HepG2 (cell line): ENCODE data around the gene GORASP2. TPM values are rescaled to one million over a fixed set of nuclear protein-coding genes. Genes with fewer than 3 reads are reported as not detected.

Source experiments
- BCLAF1 ChIP-seq: fragments of 450-650 bp; IDR thresholded peaks from 2 replicates; pipeline ENCODE4 v1.6.1; 2017; ENCODE audit warnings: mild to moderate bottlenecking
- CHD2 ChIP-seq: IDR thresholded peaks from 2 replicates; pipeline ENCODE4 v1.6.1; 2011; ENCODE audit warnings: low read depth, low read length, improper control_type of control experiment
- DMTF1 ChIP-seq: sonication (generic); formaldehyde crosslinking; IDR thresholded peaks from 2 replicates; pipeline ENCODE4 v1.4.0; 2020; ENCODE audit warnings: mild to moderate bottlenecking, missing genetic modification reagents
- DNMT1 ChIP-seq: sonication (generic); formaldehyde crosslinking; IDR thresholded peaks from 2 replicates; pipeline ENCODE4 v1.5.1; 2020; ENCODE audit warnings: mild to moderate bottlenecking, missing genetic modification reagents
- ETV5 ChIP-seq: IDR thresholded peaks from 2 replicates; pipeline ENCODE4 v1.6.1; 2018; ENCODE audit warnings: missing biosample characterization, missing genetic modification reagents, inconsistent platforms, borderline replicate concordance
- FOXA3 ChIP-seq: IDR thresholded peaks from 2 replicates; pipeline ENCODE4 v1.6.1; 2016; ENCODE audit warnings: missing genetic modification reagents, missing compliant biosample characterization
- GMEB2 ChIP-seq: IDR thresholded peaks from 2 replicates; pipeline ENCODE4 v1.6.1; 2016; ENCODE audit warnings: missing biosample characterization, missing genetic modification reagents, low read depth
- HDAC1 ChIP-seq: sonication (generic); formaldehyde crosslinking; IDR thresholded peaks from 2 replicates; pipeline ENCODE4 v1.5.1; 2020; ENCODE audit warnings: mild to moderate bottlenecking, missing genetic modification reagents
- HNRNPH1 ChIP-seq: fragments of 200-400 bp; formaldehyde crosslinking; optimal IDR thresholded peaks from 2 replicates; pipeline ENCODE3; 2017; ENCODE audit warnings: mild to moderate bottlenecking, low read depth, low read length
- PAX8 ChIP-seq: sonication (generic); formaldehyde crosslinking; IDR thresholded peaks from 2 replicates; pipeline ENCODE4 v1.8.0; 2022; ENCODE audit warnings: mild to moderate bottlenecking, missing genetic modification reagents, borderline replicate concordance
- PCBP2 ChIP-seq: fragments of 200-400 bp; formaldehyde crosslinking; optimal IDR thresholded peaks from 2 replicates; pipeline ENCODE3; 2018; ENCODE audit warnings: low read length, low read depth; ENCODE audit not compliant: poor library complexity, severe bottlenecking
- PHF8 ChIP-seq: sonication (generic); formaldehyde crosslinking; IDR thresholded peaks from 2 replicates; pipeline ENCODE4 v1.5.0; 2020; ENCODE audit warnings: missing genetic modification reagents
- PLSCR1 ChIP-seq: sonication (generic); formaldehyde crosslinking; IDR thresholded peaks from 2 replicates; pipeline ENCODE4 v1.5.0; 2020; ENCODE audit warnings: missing genetic modification reagents, mild to moderate bottlenecking, borderline replicate concordance
- SRSF4 ChIP-seq: fragments of 200-400 bp; formaldehyde crosslinking; IDR thresholded peaks from one replicate; pipeline ENCODE4 v1.6.1; 2018; ENCODE audit warnings: mild to moderate bottlenecking, low read depth, low read length, moderate library complexity; ENCODE audit not compliant: poor library complexity, severe bottlenecking
- SRY ChIP-seq: sonication (generic); formaldehyde crosslinking; IDR thresholded peaks from 2 replicates; pipeline ENCODE4 v1.8.0; 2022; ENCODE audit warnings: mild to moderate bottlenecking, missing genetic modification reagents
- TBX2 ChIP-seq: sonication (generic); formaldehyde crosslinking; IDR thresholded peaks from 2 replicates; pipeline ENCODE4 v1.5.0; 2020; ENCODE audit warnings: missing genetic modification reagents, mild to moderate bottlenecking, borderline replicate concordance
- ZNF432 ChIP-seq: sonication (generic); formaldehyde crosslinking; IDR thresholded peaks from 2 replicates; pipeline ENCODE4 v1.5.0; 2020; ENCODE audit warnings: missing genetic modification reagents, mild to moderate bottlenecking, borderline replicate concordance
- ZNF484 ChIP-seq: sonication (generic); formaldehyde crosslinking; IDR thresholded peaks from 2 replicates; pipeline ENCODE4 v1.5.1; 2020; ENCODE audit warnings: mild to moderate bottlenecking, low read depth, missing genetic modification reagents, borderline replicate concordance
- ZNF775 ChIP-seq: sonication (generic); formaldehyde crosslinking; IDR thresholded peaks from 2 replicates; pipeline ENCODE4 v1.4.0; 2020; ENCODE audit warnings: missing genetic modification reagents, mild to moderate bottlenecking, moderate library complexity, borderline replicate concordance
- polyA plus RNA-seq, 8 experiments: library from polyadenylated mRNA; depleted of rRNA in 3 of 8; stranded (reverse) in 7 of 8; unstranded in 1 of 8; fragments of >200 nt; fragmentation: Illumina TruSeq in 4 of 8; extraction: Trizol in 4 of 8; gene quantifications; 2 replicates each; pipeline versions ENCODE4 v1.2.1 to v1.2.3, GENCODE V29; 2011 to 2016; ENCODE audit warnings: low read depth in 4 of 8, missing spikeins in 1 of 8, mixed read lengths in 1 of 8; ENCODE audit not compliant: insufficient read depth in 1 of 8
- total RNA-seq, 5 experiments: library from RNA; depleted of rRNA; stranded (reverse); fragments of >200 nt; fragmentation: Illumina TruSeq; extraction: Trizol; gene quantifications; 2 replicates each; pipeline ENCODE4 v1.2.3, GENCODE V29; 2016; ENCODE audit warnings: low read depth in 1 of 5

The GORASP2 gene
- total and polyA plus RNA-seq, 2 of the 13 experiments (the other 11 are each of a cell fraction or from before 2014, with no cell fraction given) = 103 to 239 TPM

- TF ChIP-seq BCLAF1 = no peak
- TF ChIP-seq PAX8 = no peak
- TF ChIP-seq HDAC1 (CRISPR knock-in tag) = peak; percentile 11; the same call in 1 of the 2 replicates
- TF ChIP-seq ZNF432 (CRISPR knock-in tag) = no peak
- TF ChIP-seq GMEB2 (CRISPR knock-in tag) = 0 out of 2 replicates have a peak, but pooled peaks have one; percentile 52
- no peak for TF ChIP-seq SRSF4
- 0 out of 2 replicates have a peak, but pooled peaks have one; percentile 35 for TF ChIP-seq ZNF775 (CRISPR knock-in tag)
- TF ChIP-seq ZNF484 (CRISPR knock-in tag) = peak; percentile 100
- no peak for TF ChIP-seq HNRNPH1
- peak; percentile 83 for TF ChIP-seq ETV5 (CRISPR knock-in tag)
- TF ChIP-seq PHF8 (CRISPR knock-in tag) = peak; percentile 34; the same call in 1 of the 2 replicates
- no peak for TF ChIP-seq DNMT1 (CRISPR knock-in tag)
- TF ChIP-seq PLSCR1 (CRISPR knock-in tag) = no peak
- no peak for TF ChIP-seq DMTF1
- no peak for TF ChIP-seq PCBP2
- TF ChIP-seq FOXA3 (CRISPR knock-in tag) = peak; percentile 69
- TF ChIP-seq TBX2 = no peak
- no peak for TF ChIP-seq CHD2
- no peak for TF ChIP-seq SRY (CRISPR knock-in tag)
Measured at GRCh38 chr2:170928036-170928823, 823 bp upstream of the GORASP2 start (continued).
